Measurements from ENCODE around the gene SCYGR8. TPM values are rescaled to one million over a fixed set of nuclear protein-coding genes. Genes with fewer than 3 reads are reported as not detected.

The SCYGR8 gene
- total and polyA plus RNA-seq, 10 of the 15 experiments (the other 5 are each of a cell fraction or from before 2014, with no cell fraction given), result not detected

- no peak for TF ChIP-seq CREM (IDR thresholded peaks at IDR 0.05; ENCODE audit: low read depth)
- TF ChIP-seq KDM1A (IDR thresholded peaks at IDR 0.05; ENCODE audit: borderline replicate concordance), result no peak
Measured at GRCh38 chr2:227745594-227745993, at the start of gene SCYGR8 (continued).

GRCh38 chr2:227696990-227697679, 48.6 kb upstream of the SCYGR8 start:
- Histone ChIP-seq H3K4me1 (ENCODE audit: control insufficient read depth, insufficient read depth, low read length) (no peaks in the 10 kb centered on the region), H3K27me3 (replicated peaks in 1 of 2; ENCODE audit: control insufficient read depth in 2 of 2, insufficient read depth in 2 of 2, low read length in 1 of 2) (peaks cover 0 to 3% of the 10 kb centered on the region in 2 experiments; a peak in 2 of 4 replicates), H3K9ac (ENCODE audit: control insufficient read depth, insufficient read depth, low read length) (no peak overlapping the region), H3K4me2 (ENCODE audit: control insufficient read depth, insufficient read depth) (no peak overlapping the region), H4K20me1 (ENCODE audit: control insufficient read depth, insufficient read depth) (no peaks in the 10 kb centered on the region), H3K36me3 (ENCODE audit: control insufficient read depth in 2 of 2, insufficient read depth in 2 of 2, low read length in 1 of 2) (no peaks in the 10 kb centered on the region), H3K4me3 (no peak overlapping the region), H3K9me3 (replicated peaks; ENCODE audit: control insufficient read depth, insufficient read depth, low read length) (no peaks in the 10 kb centered on the region), H3K27ac (ENCODE audit: control insufficient read depth, insufficient read depth) (no peak overlapping the region), H3K79me2 (ENCODE audit: control insufficient read depth, insufficient read depth, low read length) (no peaks in the 10 kb centered on the region), H2AFZ (ENCODE audit: control insufficient read depth, low read depth, low read length) (no peak overlapping the region)
- in situ Hi-C loops (cut with MboI) (no loop called here), intact Hi-C loops (cut with micrococcal nuclease; ENCODE audit: unreplicated experiment) (no loop called here)
- no peak for ATAC-seq
- ChIA-PET RAD21 (ENCODE audit: unreplicated experiment) (interaction anchor here (1.2 kb wide), 1 partner anchor 368 kb away, joined by 7 read pairs; no protein-coding TSS in a partner anchor), CTCF (interaction anchor here (0.9 kb wide), 2 partner anchors 53 to 193 kb away, joined by 3 to 4 read pairs; no protein-coding TSS in a partner anchor), POLR2A (no interaction called here), SMC1A (ENCODE audit: uncharacterized antibody, unreplicated experiment) (no interaction called here)
- BruUV-seq (replicated peaks), result no TSS peak
- DNase-seq (ENCODE audit: low read depth, low spot score), result no peak
- FAIRE-seq, result no peak
- 3% methylated on average over 2 of the region's 2 CpGs for WGBS (ENCODE audit: insufficient coverage, insufficient replicate concordance, low lambda C conversion rate, missing lambda C conversion rate)
- TF ChIP-seq SUZ12 (IDR thresholded peaks at IDR 0.05; ENCODE audit: unreplicated experiment) (no peak), HSF1 (IDR thresholded peaks at IDR 0.05; ENCODE audit: low read depth, low read length) (no peak), NFXL1 (IDR thresholded peaks at IDR 0.05; ENCODE audit: borderline replicate concordance) (no peak), YY1 (IDR thresholded peaks at IDR 0.05; ENCODE audit: low read depth, low read length) (no peak), ASH2L (IDR thresholded peaks at IDR 0.05; ENCODE audit: borderline replicate concordance, low read depth) (no peak), MYC (IDR thresholded peaks at IDR 0.05; ENCODE audit: insufficient read depth, insufficient read length, insufficient replicate concordance, low read length, severe bottlenecking) (no peak), BMI1 (IDR thresholded peaks at IDR 0.05; ENCODE audit: borderline replicate concordance) (no peak), POLR2AphosphoS5 (IDR thresholded peaks at IDR 0.05; ENCODE audit: low read length) (no peak), MAX (IDR thresholded peaks at IDR 0.05; ENCODE audit: low read depth, low read length) (no peak), EED (IDR thresholded peaks at IDR 0.05; ENCODE audit: low read depth) (no peak), E4F1 (IDR thresholded peaks at IDR 0.05; ENCODE audit: borderline replicate concordance, partially characterized antibody) (no peak), RBBP5 (conservative IDR thresholded peaks at IDR 0.05) (no peak), NFYB (IDR thresholded peaks at IDR 0.05; ENCODE audit: insufficient read depth, low read depth, low read length) (no peak), PBX3 (IDR thresholded peaks at IDR 0.05; ENCODE audit: insufficient replicate concordance, low read depth, low read length) (no peak), TBL1XR1 (IDR thresholded peaks at IDR 0.05; ENCODE audit: low read depth, low read length) (no peak)
